H1 (cell line): ENCODE measurements around the gene ST6GALNAC3.

Experiments
- CHD2 ChIP-seq: IDR thresholded peaks from 2 replicates; pipeline ENCODE4 v1.6.1; 2012; ENCODE audit warnings: low read length, improper control_type of control experiment
- CHD7 ChIP-seq: fragments of 300-600 bp; sonication (generic); IDR thresholded peaks from 2 replicates; pipeline ENCODE4 v1.7.1; 2012; ENCODE audit warnings: low read length, moderate library complexity, mild to moderate bottlenecking, inconsistent platforms; ENCODE audit not compliant: insufficient replicate concordance
- HDAC2 ChIP-seq, 2 experiments: fragments of 300-600 bp in 1 of 2; sonication (generic) in 1 of 2; IDR thresholded peaks; 2 replicates each; pipeline ENCODE4 v1.6.1; 2011 to 2012; ENCODE audit warnings: low read depth in 2 of 2, low read length in 2 of 2, mild to moderate bottlenecking in 2 of 2, moderate library complexity in 2 of 2, borderline replicate concordance in 1 of 2, inconsistent platforms in 1 of 2
- JUN ChIP-seq: IDR thresholded peaks from 2 replicates; pipeline ENCODE4 v1.6.1; 2011; ENCODE audit warnings: low read depth, mild to moderate bottlenecking, improper control_type of control experiment, low read length
- NRF1 ChIP-seq: IDR thresholded peaks from 2 replicates; pipeline ENCODE4 v1.6.1; 2011; ENCODE audit warnings: mild to moderate bottlenecking, low read depth, low read length, improper control_type of control experiment
- PHF8 ChIP-seq: fragments of 200-600 bp; sonication (generic); conservative IDR thresholded peaks from 2 replicates; pipeline ENCODE4 v1.7.1; 2012; ENCODE audit warnings: low read depth, mild to moderate bottlenecking, inconsistent platforms, low read length, moderate library complexity
- POLR2A ChIP-seq, 2 experiments: IDR thresholded peaks; 1 replicate in 1 of 2; 2 replicates in 1 of 2; pipeline ENCODE4 v1.6.1; 2011; ENCODE audit warnings: low read depth in 2 of 2, low read length in 2 of 2, mild to moderate bottlenecking in 2 of 2; ENCODE audit errors: control extremely low read depth in 1 of 2
- SIN3A ChIP-seq, 2 experiments: IDR thresholded peaks in 1 of 2; conservative IDR thresholded peaks in 1 of 2; 2 replicates each; pipeline ENCODE4 v1.6.1; 2011 to 2012; ENCODE audit warnings: low read length in 2 of 2, improper control_type of control experiment in 1 of 2, low read depth in 1 of 2, mild to moderate bottlenecking in 1 of 2
- SIRT6 ChIP-seq: IDR thresholded peaks from one replicate; pipeline ENCODE4 v1.7.1; 2012; ENCODE audit warnings: low read length, inconsistent platforms
- TAF1 ChIP-seq: IDR thresholded peaks from 2 replicates; pipeline ENCODE4 v1.6.1; 2011; ENCODE audit warnings: mild to moderate bottlenecking, low read depth, low read length
- TF ChIP-seq, protein P1 (sequence below), 3 experiments: IDR thresholded peaks; 1 replicate in 2 of 3; 2 replicates in 1 of 3; pipeline versions ENCODE4 v1.5.1 to v1.6.1; 2011; ENCODE audit warnings: low read length in 3 of 3, mild to moderate bottlenecking in 3 of 3, inconsistent platforms in 2 of 3, low read depth in 1 of 3, moderate library complexity in 1 of 3; ENCODE audit not compliant: insufficient read depth in 1 of 3; ENCODE audit errors: control extremely low read depth in 1 of 3
- TF ChIP-seq, protein P2 (sequence below): IDR thresholded peaks from 2 replicates; pipeline ENCODE4 v1.6.1; 2011; ENCODE audit warnings: low read depth, mild to moderate bottlenecking, low read length; ENCODE audit not compliant: insufficient read depth

- TF ChIP-seq PHF8 (no peak), SIN3A (conservative IDR thresholded peaks at IDR 0.05 in 1 of 2, IDR thresholded peaks at IDR 0.05 in 1 of 2; ENCODE audit: low read depth in 1 of 2, low read length in 2 of 2) (no peak), HDAC2 (IDR thresholded peaks at IDR 0.05; ENCODE audit: borderline replicate concordance in 1 of 2, low read depth in 2 of 2, low read length in 2 of 2) (no peak), CHD7 (no peak), SIRT6 (no peak), POLR2A (IDR thresholded peaks at IDR 0.05; ENCODE audit: control extremely low read depth in 1 of 2, low read depth in 2 of 2, low read length in 2 of 2) (no peak), JUN (no peak), TAF1 (no peak), NRF1 (no peak), CHD2 (no peak)
- TF ChIP-seq, protein P1, sequence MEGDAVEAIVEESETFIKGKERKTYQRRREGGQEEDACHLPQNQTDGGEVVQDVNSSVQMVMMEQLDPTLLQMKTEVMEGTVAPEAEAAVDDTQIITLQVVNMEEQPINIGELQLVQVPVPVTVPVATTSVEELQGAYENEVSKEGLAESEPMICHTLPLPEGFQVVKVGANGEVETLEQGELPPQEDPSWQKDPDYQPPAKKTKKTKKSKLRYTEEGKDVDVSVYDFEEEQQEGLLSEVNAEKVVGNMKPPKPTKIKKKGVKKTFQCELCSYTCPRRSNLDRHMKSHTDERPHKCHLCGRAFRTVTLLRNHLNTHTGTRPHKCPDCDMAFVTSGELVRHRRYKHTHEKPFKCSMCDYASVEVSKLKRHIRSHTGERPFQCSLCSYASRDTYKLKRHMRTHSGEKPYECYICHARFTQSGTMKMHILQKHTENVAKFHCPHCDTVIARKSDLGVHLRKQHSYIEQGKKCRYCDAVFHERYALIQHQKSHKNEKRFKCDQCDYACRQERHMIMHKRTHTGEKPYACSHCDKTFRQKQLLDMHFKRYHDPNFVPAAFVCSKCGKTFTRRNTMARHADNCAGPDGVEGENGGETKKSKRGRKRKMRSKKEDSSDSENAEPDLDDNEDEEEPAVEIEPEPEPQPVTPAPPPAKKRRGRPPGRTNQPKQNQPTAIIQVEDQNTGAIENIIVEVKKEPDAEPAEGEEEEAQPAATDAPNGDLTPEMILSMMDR (IDR thresholded peaks at IDR 0.05; ENCODE audit: control extremely low read depth in 1 of 3, insufficient read depth in 1 of 3, low read depth in 1 of 3, low read length in 3 of 3): no peak
- TF ChIP-seq, protein P2, sequence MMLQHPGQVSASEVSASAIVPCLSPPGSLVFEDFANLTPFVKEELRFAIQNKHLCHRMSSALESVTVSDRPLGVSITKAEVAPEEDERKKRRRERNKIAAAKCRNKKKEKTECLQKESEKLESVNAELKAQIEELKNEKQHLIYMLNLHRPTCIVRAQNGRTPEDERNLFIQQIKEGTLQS: no peak
These were observed 420.3 kb downstream of the ST6GALNAC3 start for GRCh38 chr1:76494807-76495206.
